Right lobe of liver (tissue), 4 donors: Measurements from ENCODE around the gene TROAP.
A peak's percentile ranks its signal among the peaks of the same experiment; 100 is the strongest.

Experiments used
- POLR2A ChIP-seq: fragments of 450-650 bp; IDR thresholded peaks from one replicate; pipeline ENCODE4 v1.6.1; 2017; ENCODE audit warnings: antibody characterized with exemption, mild to moderate bottlenecking
- TF ChIP-seq, protein P1 (sequence below), 4 donors: fragments of 200-600 bp in 3 of 4; fragments of 450-650 bp in 1 of 4; IDR thresholded peaks; one replicate each; pipeline versions ENCODE4 v1.5.1 to v1.8.0; 2016 to 2022; ENCODE audit warnings: antibody characterized with exemption in 4 of 4, mild to moderate bottlenecking in 2 of 4
- donor health status: DM: no; HTN: no; CAD: no.
- donor health status: DM: no; HTN: no; CAD: no.
- donor health status: DM: no; HTN: yes; CAD: no.

GRCh38 chr12:49367381-49368239, 44.6 kb downstream of the TROAP start, which contains the start of gene SPATS2:
- peak; percentile 36 for TF ChIP-seq POLR2A
- TF ChIP-seq, protein P1, sequence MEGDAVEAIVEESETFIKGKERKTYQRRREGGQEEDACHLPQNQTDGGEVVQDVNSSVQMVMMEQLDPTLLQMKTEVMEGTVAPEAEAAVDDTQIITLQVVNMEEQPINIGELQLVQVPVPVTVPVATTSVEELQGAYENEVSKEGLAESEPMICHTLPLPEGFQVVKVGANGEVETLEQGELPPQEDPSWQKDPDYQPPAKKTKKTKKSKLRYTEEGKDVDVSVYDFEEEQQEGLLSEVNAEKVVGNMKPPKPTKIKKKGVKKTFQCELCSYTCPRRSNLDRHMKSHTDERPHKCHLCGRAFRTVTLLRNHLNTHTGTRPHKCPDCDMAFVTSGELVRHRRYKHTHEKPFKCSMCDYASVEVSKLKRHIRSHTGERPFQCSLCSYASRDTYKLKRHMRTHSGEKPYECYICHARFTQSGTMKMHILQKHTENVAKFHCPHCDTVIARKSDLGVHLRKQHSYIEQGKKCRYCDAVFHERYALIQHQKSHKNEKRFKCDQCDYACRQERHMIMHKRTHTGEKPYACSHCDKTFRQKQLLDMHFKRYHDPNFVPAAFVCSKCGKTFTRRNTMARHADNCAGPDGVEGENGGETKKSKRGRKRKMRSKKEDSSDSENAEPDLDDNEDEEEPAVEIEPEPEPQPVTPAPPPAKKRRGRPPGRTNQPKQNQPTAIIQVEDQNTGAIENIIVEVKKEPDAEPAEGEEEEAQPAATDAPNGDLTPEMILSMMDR (IDR thresholded peaks at IDR 0.05): no peak
